ENCODE results near the gene TSHR. TPM values are rescaled to one million over a fixed set of nuclear protein-coding genes. Genes with fewer than 3 reads are reported as not detected.

Gene TSHR
- total and polyA plus RNA-seq, 8 donors: 0.15 to 0.75 (median 0.33) TPM

GRCh38 chr14:80930095-80930494 is 25.3 kb upstream of the TSHR start:
- Histone ChIP-seq H3K4me1 (peaks cover 0 to 15% of the 10 kb centered on the region in 2 donors), H3K36me3 (no peaks in the 10 kb centered on the region), H3K27ac (no peak overlapping the region), H3K27me3 (no peaks in the 10 kb centered on the region), H3K9me3 (no peaks in the 10 kb centered on the region), H3K4me3 (no peak overlapping the region)
- DNase-seq (no peak), ATAC-seq (no peak)
- intact Hi-C loops (cut with DNase I): no loop called here
- TF ChIP-seq CTCF (IDR thresholded peaks at IDR 0.05): no peak

- TF ChIP-seq CTCF (IDR thresholded peaks at IDR 0.05): no peak
- Histone ChIP-seq H3K9me3 (no peaks in the 10 kb centered on the region), H3K4me1 (peaks cover 0 to 15% of the 10 kb centered on the region in 2 donors), H3K27me3 (no peaks in the 10 kb centered on the region), H3K27ac (peak overlapping the region in 1 of 2 donors; percentile 48), H3K36me3 (no peaks in the 10 kb centered on the region), H3K4me3 (no peak overlapping the region)
- DNase-seq (no peak), ATAC-seq (peak; percentile 44)
- intact Hi-C loops (cut with DNase I): no loop called here
These were observed 24.5 kb upstream of the TSHR start for GRCh38 chr14:80930836-80931389.

- Histone ChIP-seq H3K36me3 (no peaks in the 10 kb centered on the region), H3K27me3 (no peaks in the 10 kb centered on the region), H3K27ac (no peak overlapping the region), H3K9me3 (no peaks in the 10 kb centered on the region), H3K4me3 (no peak overlapping the region), H3K4me1 (peaks cover 0 to 15% of the 10 kb centered on the region in 2 donors)
- TF ChIP-seq CTCF (IDR thresholded peaks at IDR 0.05): no peak
- ATAC-seq: no peak
- intact Hi-C loops (cut with DNase I): no loop called here
- no peak for DNase-seq
These were observed 22.1 kb upstream of the TSHR start for GRCh38 chr14:80933282-80933681.

- Histone ChIP-seq H3K9me3 (no peaks in the 10 kb centered on the region), H3K4me3 (no peak overlapping the region), H3K27ac (no peak overlapping the region), H3K4me1 (peaks cover 0 to 15% of the 10 kb centered on the region in 2 donors), H3K36me3 (no peaks in the 10 kb centered on the region), H3K27me3 (no peaks in the 10 kb centered on the region)
- no peak for ATAC-seq
- DNase-seq: no peak
- intact Hi-C loops (cut with DNase I): no loop called here
- no peak for TF ChIP-seq CTCF (IDR thresholded peaks at IDR 0.05)
These were observed 21.7 kb upstream of the TSHR start for GRCh38 chr14:80933686-80934085.

- no peak for ATAC-seq
- Histone ChIP-seq H3K4me3 (no peak overlapping the region), H3K36me3 (no peaks in the 10 kb centered on the region), H3K27ac (no peak overlapping the region), H3K4me1 (peaks cover 0 to 13% of the 10 kb centered on the region in 2 donors), H3K9me3 (no peaks in the 10 kb centered on the region), H3K27me3 (no peaks in the 10 kb centered on the region)
- no peak for DNase-seq
- no peak for TF ChIP-seq CTCF (IDR thresholded peaks at IDR 0.05)
- intact Hi-C loops (cut with DNase I): no loop called here
These were observed 15.3 kb upstream of the TSHR start for GRCh38 chr14:80940146-80940545.
